Inferior parietal cortex (tissue), 1 donor: ENCODE data around the gene ATP23.

Experiments
- DNase-seq: peaks from one replicate; pipeline ENCODE4 v3.0.0-alpha.2; 2016; ENCODE audit errors: extremely low spot score

The ATP23 gene

DNA sequence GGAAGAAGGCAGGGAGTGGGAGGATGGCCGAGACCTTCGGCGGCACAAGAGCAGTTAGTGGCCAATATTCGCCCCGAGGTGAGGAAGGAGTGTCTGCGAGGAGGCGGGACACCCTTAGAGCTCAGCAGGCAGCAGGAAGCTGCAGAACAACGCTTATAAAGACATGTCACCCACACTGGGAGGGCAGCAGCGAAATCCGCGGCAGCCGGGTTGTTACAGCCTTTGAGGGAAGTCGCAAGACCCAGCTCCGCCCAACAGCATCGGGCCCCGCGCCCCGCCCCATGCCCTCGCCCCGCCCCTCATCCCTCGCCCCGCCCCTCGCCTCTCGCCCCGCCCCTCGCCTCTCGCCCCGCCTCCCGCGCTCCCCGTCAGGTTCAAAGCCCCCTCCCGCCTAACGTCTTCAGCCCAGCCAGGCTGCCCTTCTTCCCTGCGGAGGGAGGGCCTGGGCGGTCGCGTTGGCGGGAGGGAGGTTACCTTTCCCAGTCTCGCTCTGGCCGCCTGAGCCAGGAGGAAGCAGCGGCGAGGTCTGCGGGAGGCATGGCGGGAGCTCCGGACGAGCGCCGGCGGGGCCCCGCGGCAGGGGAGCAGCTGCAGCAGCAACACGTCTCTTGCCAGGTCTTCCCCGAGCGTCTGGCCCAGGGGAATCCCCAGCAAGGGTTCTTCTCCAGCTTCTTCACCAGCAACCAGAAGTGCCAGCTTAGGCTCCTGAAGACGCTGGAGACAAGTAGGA, at the start of gene ATP23:
TSS of gene ATP23 (plus strand) at position 403 of the 730 bp plus-strand sequence. CDS start at position 538, 135 bp downstream.
- peak; percentile 76 for DNase-seq

DNA sequence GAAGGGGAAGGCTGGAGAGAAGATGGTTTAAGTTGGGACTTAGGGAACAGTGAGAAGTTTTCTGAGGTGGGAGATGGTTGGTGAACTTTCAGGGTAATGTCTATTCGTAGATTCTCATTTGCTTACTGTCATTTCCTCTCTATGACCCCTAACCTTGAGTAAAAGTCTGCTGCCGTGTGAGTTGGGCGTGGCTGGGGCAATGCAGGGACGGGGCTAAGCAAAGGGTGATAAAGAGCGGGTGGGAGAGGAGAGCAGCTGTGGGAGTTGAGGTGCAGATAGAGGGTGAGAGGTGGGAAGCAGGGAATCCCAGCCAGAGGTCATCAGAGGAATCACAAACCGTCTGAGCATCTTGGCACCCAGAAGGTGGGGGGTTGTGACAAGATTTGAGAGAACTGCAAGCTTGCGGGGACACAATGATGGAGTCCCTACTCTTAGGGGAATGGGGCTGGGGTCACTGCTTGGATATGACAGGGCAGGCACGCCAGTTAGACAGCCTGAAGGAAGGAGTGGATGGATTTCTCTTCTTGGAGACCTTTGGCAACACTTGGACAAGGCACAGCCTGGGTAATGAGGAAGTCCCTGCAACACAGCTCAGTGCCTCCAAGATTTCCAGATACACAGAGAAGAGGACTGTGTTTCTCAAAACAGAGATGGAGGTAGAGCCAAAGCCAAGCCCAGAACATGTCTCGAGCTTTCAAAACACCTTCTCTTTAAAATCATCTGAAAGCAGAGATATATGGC, 49.0 kb upstream of the ATP23 start:
- no peak for DNase-seq

- DNase-seq: peak; percentile 78
Measured at GRCh38 chr12:57893431-57894353, 47.7 kb upstream of the ATP23 start.

DNA sequence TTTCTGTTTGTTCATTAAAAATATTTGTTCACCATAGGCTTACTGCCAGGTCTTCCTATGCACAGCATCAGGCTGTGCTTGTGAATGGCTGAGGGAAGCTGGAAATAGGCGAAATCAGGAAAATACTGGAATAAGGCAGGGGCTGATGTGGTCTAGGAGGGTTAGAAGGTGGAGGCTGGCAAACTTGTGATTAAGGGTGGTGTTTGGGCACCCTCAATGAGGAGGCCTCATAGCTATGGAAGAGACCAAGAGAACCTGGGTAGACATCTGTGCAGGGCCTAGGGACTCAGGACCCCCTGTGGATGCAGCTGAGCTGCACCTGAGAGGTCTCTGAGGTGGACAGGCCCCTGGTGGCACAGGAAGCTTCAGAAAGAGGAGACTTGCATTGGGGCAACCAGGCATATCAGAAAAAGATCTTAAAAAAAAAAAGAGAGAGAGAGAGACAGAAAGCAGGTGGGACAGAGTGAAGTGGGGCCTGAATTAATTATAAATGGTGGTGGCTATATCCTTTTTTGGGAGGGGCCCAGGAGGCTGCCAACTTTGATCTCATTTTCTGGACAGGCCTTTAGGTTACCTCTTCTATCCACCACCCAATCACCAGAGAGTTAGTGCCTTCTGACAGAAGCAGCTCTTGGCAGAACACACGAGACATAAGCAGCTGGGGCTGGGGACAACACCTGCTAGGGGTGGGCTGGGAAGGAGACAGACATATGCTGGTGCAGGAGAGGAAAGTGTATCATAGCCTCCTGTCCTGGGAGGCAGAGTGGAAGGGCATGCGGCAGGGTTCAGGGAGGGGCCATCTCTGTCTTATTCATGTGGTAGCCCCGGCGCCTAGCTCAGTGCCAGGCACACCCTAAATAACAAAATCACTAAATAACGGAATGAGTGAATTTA, 46.7 kb upstream of the ATP23 start:
- no peak for DNase-seq

DNA sequence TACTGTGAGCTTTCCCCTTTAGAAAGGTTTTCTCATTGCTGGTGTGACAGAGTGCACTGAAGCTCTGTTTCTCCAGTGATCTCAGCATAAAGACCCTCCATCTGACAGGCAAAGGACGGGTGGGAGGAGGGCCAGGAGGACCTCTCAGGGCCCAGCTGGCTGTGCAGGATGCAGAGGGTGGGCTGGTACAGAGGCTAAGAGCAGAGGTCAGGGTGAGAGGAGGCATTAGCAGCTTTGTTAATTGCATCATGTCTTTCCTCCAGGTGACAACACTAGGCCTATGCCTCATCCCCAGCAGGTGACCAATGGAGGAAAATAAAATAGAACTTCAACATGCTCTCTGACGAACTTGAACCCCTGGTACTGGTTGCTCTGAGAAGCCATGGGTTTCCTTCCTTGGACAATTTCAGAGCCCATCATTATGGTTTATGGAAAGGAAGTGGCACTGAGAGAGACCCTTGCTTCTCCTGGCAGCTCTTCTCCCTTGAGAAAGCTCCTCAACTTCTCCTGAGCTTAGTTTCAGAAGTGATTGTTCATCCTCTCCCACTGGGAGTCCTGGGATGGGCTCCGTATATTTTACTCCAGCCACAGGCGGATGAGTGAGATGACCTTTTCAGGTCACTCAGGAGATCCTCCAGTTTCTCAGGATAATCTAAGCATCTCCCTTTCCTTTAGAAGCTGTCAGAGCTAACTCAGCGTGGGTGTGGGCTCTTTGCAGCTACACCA, 45.8 kb upstream of the ATP23 start:
- DNase-seq: peak; percentile 20

GRCh38 chr12:57896115-57896433, 45.3 kb upstream of the ATP23 start:
- DNase-seq: no peak

DNA sequence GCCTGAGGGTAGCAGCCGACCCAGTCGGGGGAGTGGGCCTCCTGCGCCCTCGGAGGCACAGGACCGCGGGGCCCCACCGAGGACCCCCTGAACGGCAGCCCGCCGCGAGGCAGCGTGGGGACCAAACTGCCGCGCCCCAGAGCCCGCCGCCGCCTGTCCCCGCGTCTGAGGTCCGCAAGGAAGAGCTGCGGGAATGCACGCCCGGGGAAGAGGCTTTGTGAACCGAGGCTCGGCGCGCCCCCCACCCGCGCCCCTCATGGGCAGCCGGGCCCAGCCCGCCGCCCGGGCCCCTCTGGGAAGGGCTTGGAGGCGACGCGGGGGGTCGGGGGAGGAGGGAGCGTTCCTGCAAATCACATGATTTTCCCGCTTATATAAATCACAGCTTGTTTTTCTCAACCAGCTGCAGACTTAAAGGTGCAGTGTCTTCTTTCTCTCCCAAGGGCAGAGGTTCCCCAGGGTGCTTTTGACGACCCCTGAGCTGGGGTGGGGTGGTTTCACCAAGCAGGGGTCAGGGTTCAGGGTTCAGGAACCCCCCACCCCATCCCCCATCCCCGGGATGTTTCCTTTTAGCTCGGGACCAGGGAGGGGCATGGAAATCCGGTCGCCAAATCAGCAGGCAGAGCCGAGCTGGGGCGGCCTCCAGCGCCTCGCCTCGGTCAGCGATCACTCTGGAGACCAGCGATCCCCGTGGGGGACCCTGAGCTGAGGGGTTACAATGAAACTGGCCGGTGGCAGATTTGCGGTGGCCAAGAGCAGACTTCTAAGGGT, 44.7 kb upstream of the ATP23 start:
- DNase-seq: peak; percentile 72

DNA sequence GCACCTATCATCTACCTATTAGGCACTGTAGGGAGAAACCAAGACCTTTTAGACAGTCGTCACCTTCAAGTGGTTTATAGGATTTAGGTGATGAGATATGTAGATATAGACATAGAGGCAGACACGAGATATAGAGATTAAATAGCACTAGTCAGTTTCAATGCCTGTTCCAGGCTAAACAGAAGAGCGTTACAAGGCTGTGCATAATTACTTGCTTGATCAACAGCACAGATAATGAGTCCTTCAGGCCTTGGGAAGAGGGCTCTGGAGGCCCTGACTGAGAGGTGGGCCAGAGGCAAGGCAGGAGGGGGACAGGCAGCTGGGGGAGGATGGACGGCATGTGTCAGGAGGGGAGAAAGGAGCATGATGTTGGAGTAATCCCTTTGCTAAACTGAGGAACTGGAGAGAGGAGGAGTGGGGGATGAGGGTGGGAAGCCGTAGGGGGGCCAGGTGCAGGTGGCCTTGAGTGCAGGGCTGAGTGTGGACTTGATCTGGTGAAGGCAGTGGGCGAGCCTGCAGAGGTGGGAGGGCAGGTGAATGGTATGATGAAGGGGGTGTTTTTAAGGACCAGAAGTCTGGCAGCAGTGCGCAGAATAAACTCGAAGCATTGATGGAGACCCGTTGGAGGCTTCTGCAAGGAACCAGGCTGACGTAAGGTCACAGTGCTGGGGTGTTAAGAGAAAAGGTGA, 43.9 kb upstream of the ATP23 start:
- DNase-seq: no peak

DNA sequence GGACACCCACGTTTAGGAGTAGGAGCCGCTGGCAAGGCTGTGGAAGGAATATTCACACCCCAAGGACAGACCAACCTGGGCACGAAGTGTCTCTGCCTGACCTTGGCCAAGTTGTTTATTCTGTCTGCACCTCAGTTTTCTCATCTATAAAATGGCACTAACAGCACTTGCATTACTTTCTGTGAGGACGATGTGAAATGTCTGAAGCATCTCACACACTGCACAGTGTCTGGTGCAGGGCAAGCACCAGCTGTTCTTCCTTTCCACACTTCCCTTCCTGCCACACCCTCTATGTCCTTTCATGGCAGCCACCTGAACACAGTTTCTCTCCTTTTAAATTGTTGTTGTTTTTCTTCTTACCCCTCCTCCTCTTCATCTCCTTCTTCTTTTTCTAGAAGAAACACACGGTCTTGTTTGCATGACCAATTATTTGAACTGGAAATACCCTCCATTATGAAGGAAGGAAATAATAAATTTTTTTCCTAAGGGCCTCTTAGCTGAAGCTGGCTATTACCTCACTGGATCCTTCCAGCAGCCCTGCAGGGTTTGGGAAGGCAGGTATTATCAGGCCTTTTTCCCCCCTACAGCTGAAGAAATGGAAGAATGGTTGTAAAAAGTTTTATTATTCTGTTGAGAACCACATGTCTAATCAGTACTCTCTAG, 42.9 kb upstream of the ATP23 start:
- DNase-seq: no peak

- DNase-seq: no peak
Measured at GRCh38 chr12:57899010-57899662, 42.2 kb upstream of the ATP23 start.

DNA sequence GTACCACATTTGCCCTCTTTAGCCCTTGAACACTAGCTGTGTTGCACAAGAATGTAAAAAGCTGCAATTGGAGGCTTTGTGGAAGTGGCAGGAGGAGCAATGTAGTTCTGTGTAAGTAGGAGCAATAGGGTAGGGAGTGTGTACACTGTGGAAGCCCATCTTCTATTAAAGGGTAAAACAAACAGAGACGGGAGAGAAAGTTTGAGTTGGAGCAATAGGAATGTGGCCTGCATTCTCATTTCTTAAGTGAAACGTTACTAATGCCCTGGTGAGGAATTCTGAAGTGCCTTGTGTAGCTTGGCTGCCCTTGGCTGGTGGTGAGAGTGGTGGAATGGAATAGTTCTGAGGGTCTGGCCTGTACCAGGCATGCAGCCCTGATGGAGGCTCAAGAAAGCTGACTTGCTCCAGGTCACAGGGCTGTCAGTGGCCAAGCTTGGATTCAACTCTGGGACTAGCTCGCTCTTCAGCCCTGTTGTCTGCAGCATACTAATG, 38.8 kb upstream of the ATP23 start:
- DNase-seq: no peak

DNA sequence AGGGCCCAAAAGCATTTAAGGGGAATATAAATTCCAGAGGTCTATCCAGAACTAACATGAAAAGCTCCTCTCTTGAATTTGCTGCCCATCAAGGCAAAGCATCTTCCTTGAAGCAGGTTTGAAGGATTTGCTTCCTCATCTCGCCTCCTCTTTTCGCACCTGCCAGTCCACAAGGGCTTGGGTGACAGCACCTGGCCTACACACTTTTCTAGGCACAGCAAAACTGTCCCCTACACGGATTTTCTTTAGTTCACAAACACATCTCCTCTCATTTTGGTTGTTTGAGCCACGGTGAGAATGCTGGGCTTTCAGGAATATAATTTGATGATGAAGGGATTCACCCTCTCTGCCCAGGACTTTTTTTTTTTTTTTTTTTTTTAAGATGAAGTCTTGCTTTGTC, 36.9 kb upstream of the ATP23 start:
- no peak for DNase-seq

GRCh38 chr12:57904848-57905811, 36.2 kb upstream of the ATP23 start:
- peak; percentile 95 for DNase-seq

DNA sequence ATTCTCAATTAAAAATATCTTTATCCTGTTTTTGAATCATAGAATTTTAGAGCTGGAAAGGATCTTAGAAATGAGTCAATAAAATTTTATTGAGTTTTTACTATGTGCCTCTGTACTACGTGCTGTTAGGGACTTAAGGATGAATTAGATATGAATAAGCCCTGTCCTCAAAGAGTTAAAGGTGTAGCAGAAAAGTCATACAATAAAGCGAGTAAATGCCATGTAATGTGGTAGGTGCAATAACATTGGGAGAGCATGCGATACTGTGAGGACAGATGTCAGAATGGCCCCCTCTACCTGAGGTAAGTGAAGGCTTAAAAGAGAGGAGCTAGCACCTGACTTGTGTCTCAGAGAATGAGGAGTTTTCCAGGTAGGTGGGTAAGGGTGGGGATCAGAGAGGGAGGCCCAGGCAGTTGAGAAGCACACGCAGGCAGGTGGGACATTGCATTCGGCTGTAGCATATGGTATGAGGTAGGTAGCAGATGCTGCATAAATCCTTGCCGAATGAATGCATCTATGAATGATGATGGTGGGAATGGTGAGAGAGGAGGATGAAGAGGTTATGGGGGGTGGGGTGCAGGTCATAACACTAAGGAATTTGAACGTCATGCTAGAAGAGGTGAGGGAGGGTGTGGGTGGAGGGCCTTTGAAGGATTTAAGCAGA, 35.4 kb upstream of the ATP23 start:
- DNase-seq: no peak

- no peak for DNase-seq
Measured at GRCh38 chr12:57906821-57907220, 34.5 kb upstream of the ATP23 start.

DNA sequence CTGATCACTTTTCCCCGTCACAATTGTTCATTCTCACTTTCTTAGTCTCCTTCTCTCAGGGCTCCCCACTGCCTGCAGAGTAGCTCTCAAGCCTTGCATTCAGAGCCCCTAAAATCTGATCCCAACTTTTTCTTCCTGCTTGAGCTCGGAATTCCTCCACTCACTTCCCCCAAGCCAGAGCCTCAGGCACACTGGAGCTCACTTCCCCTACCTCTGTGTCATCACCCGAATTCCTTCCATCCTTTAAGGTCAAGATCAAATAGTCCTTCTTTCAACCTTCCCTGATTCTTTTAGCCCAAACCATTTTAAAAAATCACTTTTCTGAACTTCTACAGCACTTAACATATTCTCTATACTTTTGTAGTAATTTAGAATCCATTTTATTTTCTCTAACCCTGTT, 34.1 kb upstream of the ATP23 start:
- no peak for DNase-seq
